GM23338 (cell line): Measurements from ENCODE around the gene BRSK2. TPM values are rescaled to one million over a fixed set of nuclear protein-coding genes. Genes with fewer than 3 reads are reported as not detected.
A peak's percentile ranks its signal among the peaks of the same experiment; 100 is the strongest.

Source experiments
- ATAC-seq: fragments of 200-7000 bp; cut with Tn5 transposase; 3 replicates; pipeline ENCODE4 v1.9.1; 2020
- DNase-seq: peaks from one replicate; pipeline ENCODE4 v3.0.0-alpha.2; 2015; ENCODE audit warnings: low spot score
- H2AFZ ChIP-seq: fragments of 200-600 bp; sonication (generic); 2 replicates; pipeline ENCODE4 v1.8.0; 2016; ENCODE audit warnings: antibody characterized with exemption, mild to moderate bottlenecking, moderate library complexity
- H3F3A ChIP-seq: fragments of 200-600 bp; sonication (generic); replicated peaks from 2 replicates; pipeline ENCODE4 v1.8.0; 2017; ENCODE audit warnings: antibody characterized with exemption, mixed run types, low read depth
- H3K27ac ChIP-seq: fragments of 200-600 bp; sonication (generic); 2 replicates; pipeline ENCODE4 v1.6.1; 2016; ENCODE audit warnings: low read depth
- H3K27me3 ChIP-seq: fragments of 200-600 bp; sonication (generic); 2 replicates; pipeline ENCODE4 v1.8.0; 2016; ENCODE audit warnings: mild to moderate bottlenecking, mixed run types, moderate library complexity; ENCODE audit not compliant: insufficient read depth
- H3K36me3 ChIP-seq: fragments of 200-600 bp; sonication (generic); 2 replicates; pipeline ENCODE4 v1.8.0; 2016; ENCODE audit warnings: mild to moderate bottlenecking; ENCODE audit not compliant: insufficient read depth
- H3K4me1 ChIP-seq: fragments of 200-600 bp; sonication (generic); 2 replicates; pipeline ENCODE4 v1.8.0; 2016; ENCODE audit warnings: mild to moderate bottlenecking, moderate library complexity; ENCODE audit not compliant: insufficient read depth
- H3K4me2 ChIP-seq: fragments of 200-600 bp; sonication (generic); 2 replicates; pipeline ENCODE4 v1.7.1; 2017; ENCODE audit warnings: mixed run types
- H3K4me3 ChIP-seq: fragments of 200-600 bp; sonication (generic); 2 replicates; pipeline ENCODE4 v1.6.1; 2016; ENCODE audit warnings: mixed run types
- H3K79me2 ChIP-seq: fragments of 200-600 bp; sonication (generic); replicated peaks from 2 replicates; pipeline ENCODE4 v1.8.0; 2017; ENCODE audit warnings: mild to moderate bottlenecking; ENCODE audit not compliant: insufficient read depth
- H3K9me2 ChIP-seq: fragments of 200-600 bp; sonication (generic); 2 replicates; pipeline ENCODE4 v1.8.0; 2017; ENCODE audit not compliant: insufficient read depth
- H4K20me1 ChIP-seq: fragments of 200-600 bp; sonication (generic); replicated peaks from 2 replicates; pipeline ENCODE4 v1.8.0; 2017; ENCODE audit warnings: mild to moderate bottlenecking; ENCODE audit not compliant: insufficient read depth
- H3K27ac Mint-ChIP-seq: 2 replicates; pipeline ENCODE4 v1.8.0; 2020; ENCODE audit warnings: inconsistent platforms, mild to moderate bottlenecking, moderate library complexity, mixed read lengths
- H3K27me3 Mint-ChIP-seq: 3 replicates; pipeline ENCODE4 v1.8.0; 2022; ENCODE audit warnings: low read depth, mild to moderate bottlenecking, moderate library complexity, mixed read lengths, inconsistent platforms; ENCODE audit not compliant: insufficient read depth, poor library complexity
- H3K36me3 Mint-ChIP-seq: 3 replicates; pipeline ENCODE4 v1.8.0; 2021; ENCODE audit warnings: low read depth, mild to moderate bottlenecking, inconsistent platforms, moderate library complexity, mixed read lengths
- H3K4me1 Mint-ChIP-seq: 3 replicates; pipeline ENCODE4 v1.8.0; 2020; ENCODE audit warnings: mild to moderate bottlenecking, inconsistent platforms, mixed read lengths
- H3K4me3 Mint-ChIP-seq: 3 replicates; pipeline ENCODE4 v1.8.0; 2021; ENCODE audit warnings: moderate library complexity, mild to moderate bottlenecking, inconsistent platforms, mixed read lengths
- H3K9me3 Mint-ChIP-seq: 3 replicates; pipeline ENCODE4 v1.8.0; 2020; ENCODE audit warnings: moderate library complexity, mild to moderate bottlenecking, inconsistent platforms, mixed read lengths
- CREB1 ChIP-seq: fragments of 250-450 bp; sonication (Bioruptor Pico); IDR thresholded peaks from 2 replicates; pipeline ENCODE4 v1.5.0; 2020; ENCODE audit warnings: low read depth, mild to moderate bottlenecking, moderate library complexity
- EZH2 ChIP-seq: fragments of 200-600 bp; sonication (generic); IDR thresholded peaks from one replicate; pipeline ENCODE4 v1.8.0; 2017; ENCODE audit warnings: antibody characterized with exemption, mild to moderate bottlenecking, low read depth; ENCODE audit not compliant: unreplicated experiment
- EZH2phosphoT487 ChIP-seq: fragments of 200-600 bp; sonication (generic); IDR thresholded peaks from one replicate; pipeline ENCODE4 v1.8.1; 2018; ENCODE audit warnings: antibody characterized with exemption; ENCODE audit not compliant: unreplicated experiment
- JUNB ChIP-seq: IDR thresholded peaks from one replicate; pipeline ENCODE4 v1.6.1; 2016; ENCODE audit warnings: antibody characterized with exemption; ENCODE audit not compliant: unreplicated experiment
- NANOG ChIP-seq: IDR thresholded peaks from 2 replicates; pipeline ENCODE4 v1.6.1; 2016; ENCODE audit warnings: antibody characterized with exemption, borderline replicate concordance
- POLR2AphosphoS5 ChIP-seq: IDR thresholded peaks from 2 replicates; pipeline ENCODE4 v1.6.1; 2016; ENCODE audit warnings: antibody characterized with exemption, low read depth
- STAT1 ChIP-seq: IDR thresholded peaks from one replicate; pipeline ENCODE4 v1.6.1; 2016; ENCODE audit warnings: antibody characterized with exemption; ENCODE audit not compliant: unreplicated experiment
- ZNF114 ChIP-seq: fragments of 250-450 bp; sonication (Bioruptor Pico); IDR thresholded peaks from 2 replicates; pipeline ENCODE4 v1.5.0; 2020; ENCODE audit warnings: mild to moderate bottlenecking, moderate library complexity
- ZNF331 ChIP-seq: fragments of 250-450 bp; sonication (Bioruptor Pico); IDR thresholded peaks from 2 replicates; pipeline ENCODE4 v1.5.0; 2020; ENCODE audit warnings: low read depth, mild to moderate bottlenecking, moderate library complexity
- polyA plus RNA-seq: library from polyadenylated mRNA; unstranded; fragments of >200 nt; fragmentation: Nextera tagmentation; extraction: Ambion mirVana; gene quantifications from 2 replicates; pipeline ENCODE4 v1.2.1, GENCODE V29; 2016
- total RNA-seq: library from RNA; depleted of rRNA; stranded (reverse); fragments of >200 nt; shearing (Covaris generic); gene quantifications from 2 replicates; pipeline ENCODE4 v1.2.3, GENCODE V29; 2014
- TF ChIP-seq, protein P1 (sequence below): IDR thresholded peaks from one replicate; pipeline ENCODE4 v1.6.1; 2018; ENCODE audit warnings: antibody characterized with exemption; ENCODE audit not compliant: unreplicated experiment
- TF ChIP-seq, protein P2 (sequence below): IDR thresholded peaks from 2 replicates; pipeline ENCODE4 v1.6.1; 2016; ENCODE audit warnings: antibody characterized with exemption

The BRSK2 gene
- total and polyA plus RNA-seq, 2 experiments from 2014 or later: 7.2 to 20.3 TPM

DNA sequence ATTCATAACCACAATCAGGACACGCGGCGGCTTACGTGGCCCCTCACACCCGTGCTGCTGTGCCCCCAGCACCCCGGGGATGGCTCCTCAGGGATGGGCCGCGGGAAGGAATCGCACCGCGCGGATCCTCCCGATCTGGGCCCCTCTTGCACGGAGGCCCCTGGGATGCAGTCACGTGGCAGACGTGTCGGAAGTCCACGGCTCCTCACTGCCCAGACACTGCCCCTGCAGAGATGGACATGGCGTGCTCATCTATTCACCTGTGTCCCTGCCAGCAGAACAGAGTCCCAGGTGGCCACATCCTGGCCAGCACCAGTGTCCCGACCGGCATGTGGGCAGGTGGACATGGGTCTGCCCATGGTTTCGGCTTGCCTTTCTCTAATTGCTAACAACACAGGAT, 84.1 kb downstream of the BRSK2 start:
- no peak overlapping the region for H3K4me3 Mint-ChIP-seq
- peaks cover 5% of the 10 kb centered on the region; the same call in 1 of the 3 replicates for H3K36me3 Mint-ChIP-seq
- no peaks in the 10 kb centered on the region for H3K27me3 Mint-ChIP-seq

DNA sequence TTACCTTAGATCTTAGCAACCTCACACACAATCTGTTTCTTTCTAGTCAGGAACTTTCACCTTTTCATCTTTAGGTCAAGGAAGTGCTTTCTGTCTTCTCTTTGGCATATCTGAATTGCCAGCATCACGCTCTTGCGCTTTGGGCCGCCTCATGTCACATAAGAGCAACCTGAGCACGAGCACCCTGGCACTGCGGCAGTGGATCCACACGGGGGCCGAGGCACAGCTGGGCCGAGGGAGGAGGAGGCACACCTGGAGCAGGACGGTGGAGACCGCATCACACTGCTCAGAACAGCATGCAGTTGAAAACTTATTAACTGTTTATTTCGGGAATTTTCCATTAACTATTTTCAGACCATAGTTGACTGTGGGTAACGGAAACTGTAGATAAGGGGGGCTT, 86.1 kb downstream of the BRSK2 start:
- no peaks in the 10 kb centered on the region for H3K9me3 Mint-ChIP-seq
- H3K27me3 ChIP-seq: no peaks in the 10 kb centered on the region
- H3K36me3 ChIP-seq: no peaks in the 10 kb centered on the region
- H3K4me1 ChIP-seq: no peaks in the 10 kb centered on the region
- H2AFZ ChIP-seq: no peak overlapping the region
- no peak overlapping the region; the same call in 1 of the 2 replicates for H3K27ac ChIP-seq
- H3K4me3 ChIP-seq: no peak overlapping the region
- no peaks in the 10 kb centered on the region for H3K27me3 Mint-ChIP-seq
- H3K79me2 ChIP-seq: no peaks in the 10 kb centered on the region
- H3K27ac Mint-ChIP-seq: no peak overlapping the region
- no peaks in the 10 kb centered on the region for H3K9me2 ChIP-seq
- H3K4me3 Mint-ChIP-seq: no peak overlapping the region
- no peaks in the 10 kb centered on the region; the same call in 2 of the 3 replicates for H3K4me1 Mint-ChIP-seq
- DNase-seq: no peak
- H3K36me3 Mint-ChIP-seq: peaks cover 5% of the 10 kb centered on the region; the same call in 1 of the 3 replicates
- H4K20me1 ChIP-seq: peaks cover 7% of the 10 kb centered on the region
- peak; percentile 25; the same call in 2 of the 3 replicates for ATAC-seq
- H3K4me2 ChIP-seq: no peak overlapping the region
- H3F3A ChIP-seq: no peaks in the 10 kb centered on the region
- TF ChIP-seq EZH2 (no peak), NANOG (no peak), EZH2phosphoT487 (no peak), ZNF114 (CRISPR knock-in tag) (no peak), ZNF331 (CRISPR knock-in tag) (no peak), POLR2AphosphoS5 (no peak), STAT1 (no peak)
- TF ChIP-seq, protein P1, sequence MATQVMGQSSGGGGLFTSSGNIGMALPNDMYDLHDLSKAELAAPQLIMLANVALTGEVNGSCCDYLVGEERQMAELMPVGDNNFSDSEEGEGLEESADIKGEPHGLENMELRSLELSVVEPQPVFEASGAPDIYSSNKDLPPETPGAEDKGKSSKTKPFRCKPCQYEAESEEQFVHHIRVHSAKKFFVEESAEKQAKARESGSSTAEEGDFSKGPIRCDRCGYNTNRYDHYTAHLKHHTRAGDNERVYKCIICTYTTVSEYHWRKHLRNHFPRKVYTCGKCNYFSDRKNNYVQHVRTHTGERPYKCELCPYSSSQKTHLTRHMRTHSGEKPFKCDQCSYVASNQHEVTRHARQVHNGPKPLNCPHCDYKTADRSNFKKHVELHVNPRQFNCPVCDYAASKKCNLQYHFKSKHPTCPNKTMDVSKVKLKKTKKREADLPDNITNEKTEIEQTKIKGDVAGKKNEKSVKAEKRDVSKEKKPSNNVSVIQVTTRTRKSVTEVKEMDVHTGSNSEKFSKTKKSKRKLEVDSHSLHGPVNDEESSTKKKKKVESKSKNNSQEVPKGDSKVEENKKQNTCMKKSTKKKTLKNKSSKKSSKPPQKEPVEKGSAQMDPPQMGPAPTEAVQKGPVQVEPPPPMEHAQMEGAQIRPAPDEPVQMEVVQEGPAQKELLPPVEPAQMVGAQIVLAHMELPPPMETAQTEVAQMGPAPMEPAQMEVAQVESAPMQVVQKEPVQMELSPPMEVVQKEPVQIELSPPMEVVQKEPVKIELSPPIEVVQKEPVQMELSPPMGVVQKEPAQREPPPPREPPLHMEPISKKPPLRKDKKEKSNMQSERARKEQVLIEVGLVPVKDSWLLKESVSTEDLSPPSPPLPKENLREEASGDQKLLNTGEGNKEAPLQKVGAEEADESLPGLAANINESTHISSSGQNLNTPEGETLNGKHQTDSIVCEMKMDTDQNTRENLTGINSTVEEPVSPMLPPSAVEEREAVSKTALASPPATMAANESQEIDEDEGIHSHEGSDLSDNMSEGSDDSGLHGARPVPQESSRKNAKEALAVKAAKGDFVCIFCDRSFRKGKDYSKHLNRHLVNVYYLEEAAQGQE: no peak
- TF ChIP-seq, protein P2, sequence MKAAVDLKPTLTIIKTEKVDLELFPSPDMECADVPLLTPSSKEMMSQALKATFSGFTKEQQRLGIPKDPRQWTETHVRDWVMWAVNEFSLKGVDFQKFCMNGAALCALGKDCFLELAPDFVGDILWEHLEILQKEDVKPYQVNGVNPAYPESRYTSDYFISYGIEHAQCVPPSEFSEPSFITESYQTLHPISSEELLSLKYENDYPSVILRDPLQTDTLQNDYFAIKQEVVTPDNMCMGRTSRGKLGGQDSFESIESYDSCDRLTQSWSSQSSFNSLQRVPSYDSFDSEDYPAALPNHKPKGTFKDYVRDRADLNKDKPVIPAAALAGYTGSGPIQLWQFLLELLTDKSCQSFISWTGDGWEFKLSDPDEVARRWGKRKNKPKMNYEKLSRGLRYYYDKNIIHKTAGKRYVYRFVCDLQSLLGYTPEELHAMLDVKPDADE: no peak

More for the DNA sequence above, 84.1 kb downstream of the BRSK2 start:
- Histone ChIP-seq H3K27ac (no peak overlapping the region), H3F3A (no peaks in the 10 kb centered on the region), H3K36me3 (no peaks in the 10 kb centered on the region), H3K9me2 (no peaks in the 10 kb centered on the region), H4K20me1 (peaks cover 7% of the 10 kb centered on the region), H3K4me3 (no peak overlapping the region), H3K4me1 (no peaks in the 10 kb centered on the region), H2AFZ (no peak overlapping the region), H3K79me2 (no peaks in the 10 kb centered on the region), H3K4me2 (no peak overlapping the region), H3K27me3 (no peaks in the 10 kb centered on the region)
- ATAC-seq (no peak), DNase-seq (no peak)
- Mint-ChIP-seq H3K4me1 (no peaks in the 10 kb centered on the region; the same call in 2 of the 3 replicates), H3K9me3 (no peaks in the 10 kb centered on the region), H3K27ac (no peak overlapping the region)
- TF ChIP-seq ZNF114 (CRISPR knock-in tag) (no peak), CREB1 (no peak), EZH2phosphoT487 (no peak), JUNB (no peak), STAT1 (no peak)
- TF ChIP-seq, protein P1: no peak
- TF ChIP-seq, protein P2: no peak
